Endothelial cell of umbilical vein (primary cell): ENCODE results near the gene POU2F3.

Source experiments
- CTCF ChIP-seq, 2 donors: IDR thresholded peaks; 1 replicate in 1 of 2; 2 replicates in 1 of 2; pipeline ENCODE4 v1.5.1; 2011; ENCODE audit warnings: low read length in 2 of 2, mild to moderate bottlenecking in 2 of 2, moderate library complexity in 2 of 2, control low read depth in 1 of 2, inconsistent platforms in 1 of 2, low read depth in 1 of 2; ENCODE audit not compliant: insufficient read depth in 1 of 2; ENCODE audit errors: extremely low read depth in 1 of 2
- MYC ChIP-seq: IDR thresholded peaks from one replicate; pipeline ENCODE4 v1.6.1; 2011; ENCODE audit warnings: mild to moderate bottlenecking, low read depth, low read length
- POLR2A ChIP-seq: IDR thresholded peaks from 2 replicates; pipeline ENCODE4 v1.6.1; 2012; ENCODE audit warnings: low read depth, mild to moderate bottlenecking, control low read depth, low read length
- TF ChIP-seq, protein P1 (sequence below): IDR thresholded peaks from 2 replicates; pipeline ENCODE4 v1.6.1; 2011; ENCODE audit not compliant: insufficient read depth, insufficient read length

GRCh38 chr11:120318906-120319305 is 79.0 kb downstream of the POU2F3 start:
- TF ChIP-seq CTCF (IDR thresholded peaks at IDR 0.05; ENCODE audit: extremely low read depth in 1 of 2, insufficient read depth in 1 of 2, low read depth in 1 of 2, low read length in 2 of 2) (no peak), POLR2A (no peak), MYC (no peak)
- TF ChIP-seq, protein P1, sequence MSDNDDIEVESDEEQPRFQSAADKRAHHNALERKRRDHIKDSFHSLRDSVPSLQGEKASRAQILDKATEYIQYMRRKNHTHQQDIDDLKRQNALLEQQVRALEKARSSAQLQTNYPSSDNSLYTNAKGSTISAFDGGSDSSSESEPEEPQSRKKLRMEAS, result no peak
